ENCODE measurements around the gene PADI6.

DNA sequence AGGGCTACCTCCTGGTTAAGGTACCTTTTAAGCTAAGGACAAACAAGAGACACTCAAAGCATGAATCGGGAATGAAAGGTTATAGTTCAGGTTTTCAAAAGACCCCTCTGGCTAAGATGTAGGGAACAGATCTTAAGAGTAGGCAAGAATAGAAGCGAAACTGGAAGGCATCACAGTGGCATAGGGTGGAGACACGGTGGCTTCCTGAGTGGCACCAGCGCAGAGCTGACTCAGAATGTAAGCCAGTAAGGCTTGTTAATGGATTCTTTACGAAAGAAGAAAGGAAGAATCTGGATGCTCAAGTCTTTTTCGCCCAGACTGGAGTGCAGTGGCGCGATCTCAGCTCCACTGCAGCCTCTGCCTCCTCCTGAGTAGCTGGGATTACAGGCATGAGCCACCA lies 21.2 kb downstream of the PADI6 start:
- TF ChIP-seq GATA3 (IDR thresholded peaks at IDR 0.05; ENCODE audit: low read depth, low read length) (no peak), GATA2 (IDR thresholded peaks at IDR 0.05; ENCODE audit: low read depth, low read length) (no peak)

All from SH-SY5Y (cell line).